HFF-Myc (cell line): ENCODE measurements around the gene IDH3G.

Experiments
- DNase-seq: peaks from one replicate; pipeline ENCODE4 v3.0.0-alpha.2; 2011; ENCODE audit warnings: low read depth; ENCODE audit errors: extremely low read depth
- H3K4me3 ChIP-seq: replicated peaks from 2 replicates; pipeline ENCODE4 v1.5.1; 2011; ENCODE audit warnings: low read depth, mild to moderate bottlenecking, control low read depth, low read length
- CTCF ChIP-seq: IDR thresholded peaks from 2 replicates; pipeline ENCODE4 v1.5.1; 2012; ENCODE audit warnings: mild to moderate bottlenecking, low read depth, low read length, control low read depth; ENCODE audit errors: missing control alignments

The IDH3G gene

DNA sequence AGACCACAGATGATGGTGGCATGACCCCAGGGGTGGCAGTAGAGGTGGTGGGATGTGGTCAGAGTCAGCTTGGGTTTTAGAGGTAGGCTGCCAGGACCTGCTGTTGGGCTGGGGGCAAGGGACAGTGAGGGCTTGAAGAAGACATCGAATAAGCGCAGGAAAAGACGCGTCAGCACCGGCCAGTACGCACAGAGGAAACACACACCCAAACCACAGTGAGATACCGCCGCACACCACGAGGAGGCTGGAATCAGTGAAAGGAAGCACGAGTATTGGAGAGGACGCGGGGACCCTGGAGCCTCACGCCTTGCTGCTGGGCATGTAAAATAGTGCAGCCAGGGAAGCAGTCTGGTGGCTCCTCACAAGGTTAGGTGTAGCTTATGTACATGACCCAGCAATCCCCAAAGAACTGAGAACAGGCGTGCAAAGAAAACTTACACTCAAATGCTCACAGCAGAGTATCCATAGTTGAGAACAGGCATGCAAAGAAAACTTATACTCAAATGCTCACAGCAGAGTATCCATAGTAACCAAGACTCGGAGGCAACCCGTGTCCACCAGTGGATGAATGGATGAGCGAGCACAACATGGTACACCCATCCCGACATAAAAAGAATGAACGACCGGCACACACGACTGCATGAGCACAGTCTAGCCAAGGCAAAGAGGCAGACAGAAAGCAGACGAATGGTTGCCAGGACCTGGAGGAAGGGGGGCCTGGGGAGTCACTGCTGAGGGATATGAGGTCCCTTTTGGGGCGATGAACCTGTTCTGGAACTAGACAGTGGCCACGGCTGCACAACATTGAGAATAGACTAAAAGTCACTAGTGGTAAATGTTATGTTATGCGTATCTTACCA, 22.9 kb upstream of the IDH3G start:
- TF ChIP-seq CTCF = no peak
- no peak overlapping the region for H3K4me3 ChIP-seq
- no peak for DNase-seq

DNA sequence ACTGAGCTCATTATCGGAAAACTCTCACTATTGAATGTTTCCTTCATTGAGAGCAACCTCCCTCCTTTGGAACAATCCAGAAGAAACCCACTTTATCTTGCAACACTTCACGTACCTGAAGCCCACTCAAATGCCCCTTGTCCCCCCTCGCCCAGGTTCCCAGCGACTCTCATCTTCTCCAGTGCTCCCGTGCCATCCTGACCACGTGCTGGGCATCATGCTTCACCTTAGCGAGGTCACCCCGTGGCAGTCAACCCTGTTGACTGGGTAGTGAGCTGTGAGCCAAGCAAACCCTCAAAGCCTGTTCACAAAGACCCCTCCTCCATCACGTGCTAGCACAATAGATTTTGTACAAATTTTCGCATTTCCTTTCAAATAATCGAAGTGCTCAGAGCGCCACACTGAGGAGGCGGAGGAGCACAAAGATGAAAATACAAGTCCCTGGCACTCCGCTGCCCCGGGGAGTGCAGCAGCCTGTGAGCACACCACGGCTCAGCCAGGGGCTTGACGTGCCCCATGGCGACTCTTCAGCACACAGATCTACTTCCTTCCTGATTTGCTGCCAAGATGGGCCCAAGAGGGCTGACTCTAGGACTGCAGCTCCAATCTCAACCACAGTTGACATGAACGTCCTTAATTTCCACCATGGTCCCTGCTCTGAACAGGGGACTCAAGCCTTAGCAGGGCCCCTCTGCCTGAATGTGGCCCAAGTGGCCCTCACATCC, 20.6 kb upstream of the IDH3G start:
- TF ChIP-seq CTCF = no peak
- no peak for DNase-seq
- no peak overlapping the region for H3K4me3 ChIP-seq

DNA sequence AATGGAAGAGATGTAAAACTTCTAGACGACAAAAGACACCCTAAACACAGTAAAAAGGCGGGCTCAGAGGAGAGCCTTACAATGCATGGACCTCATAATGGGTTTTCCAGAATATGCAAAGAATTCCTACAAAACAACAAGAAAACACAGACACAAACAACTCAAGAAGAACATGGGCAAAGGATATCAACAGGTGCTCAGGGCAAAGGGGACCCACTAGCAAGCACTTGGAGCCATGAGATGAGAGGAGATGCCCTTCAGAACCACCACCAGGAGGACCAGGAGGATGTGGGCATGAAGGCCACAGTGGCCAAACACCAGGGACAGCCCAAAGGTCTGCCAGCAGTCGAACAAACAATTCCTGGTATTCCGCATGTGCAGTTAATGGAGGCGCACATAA, 19.0 kb upstream of the IDH3G start:
- H3K4me3 ChIP-seq = no peak overlapping the region
- no peak for DNase-seq
- no peak for TF ChIP-seq CTCF

GRCh38 chrX:153812220-153812619, 18.0 kb upstream of the IDH3G start:
- H3K4me3 ChIP-seq = no peak overlapping the region
- DNase-seq = no peak
- TF ChIP-seq CTCF = no peak

DNA sequence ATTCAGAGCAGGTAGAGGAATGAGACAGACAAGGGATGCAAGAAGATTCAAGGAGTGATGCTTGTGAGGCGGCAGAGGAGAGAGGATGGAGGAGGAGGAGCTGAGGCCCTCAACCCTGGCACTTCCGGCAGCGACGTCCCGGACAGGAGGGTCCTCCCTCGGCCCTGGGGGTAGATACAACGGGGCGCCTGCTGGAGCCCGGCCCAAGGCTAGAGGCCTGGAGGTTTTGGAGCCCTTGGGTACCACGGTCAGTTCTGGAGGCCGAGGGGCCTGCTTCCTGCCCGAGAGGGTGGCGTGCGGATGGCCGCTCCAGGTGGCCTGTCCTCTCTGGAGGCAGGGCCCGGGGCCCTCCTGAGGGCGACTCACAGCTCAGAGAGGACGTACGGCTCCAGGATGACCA, 13.8 kb upstream of the IDH3G start:
- no peak for TF ChIP-seq CTCF
- DNase-seq = no peak
- H3K4me3 ChIP-seq = no peak overlapping the region

DNA sequence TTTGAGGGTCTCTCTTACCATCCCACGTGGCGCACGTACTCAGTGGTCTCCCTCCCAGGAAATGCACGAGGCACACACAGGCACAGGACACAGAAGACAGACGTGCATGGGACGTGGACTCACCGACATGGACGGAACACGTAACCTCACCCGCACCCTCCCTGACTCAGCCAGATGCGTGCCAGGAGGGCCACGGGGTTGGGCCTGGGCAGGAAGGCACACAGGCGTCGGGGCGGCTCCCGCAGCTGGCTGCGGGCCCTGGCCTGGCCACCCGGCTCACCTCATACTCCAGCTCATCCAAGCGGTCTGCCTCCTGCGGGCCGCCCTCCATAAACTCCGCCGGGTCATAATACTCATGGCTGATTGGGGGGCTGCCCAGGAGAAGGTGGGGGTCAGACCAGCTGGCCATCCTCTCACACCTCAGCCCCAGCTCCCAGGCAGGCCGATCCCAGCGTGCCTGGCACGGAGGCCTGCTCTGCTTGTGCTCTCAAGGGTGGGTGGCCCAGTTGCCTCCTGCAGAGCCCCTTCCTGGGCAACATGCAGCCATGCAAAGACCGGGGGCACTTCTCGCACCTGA, 12.9 kb upstream of the IDH3G start:
- TF ChIP-seq CTCF = no peak
- H3K4me3 ChIP-seq = no peak overlapping the region
- no peak for DNase-seq
